ENCODE data around the gene ITGAL.

ITGAL gene

DNA sequence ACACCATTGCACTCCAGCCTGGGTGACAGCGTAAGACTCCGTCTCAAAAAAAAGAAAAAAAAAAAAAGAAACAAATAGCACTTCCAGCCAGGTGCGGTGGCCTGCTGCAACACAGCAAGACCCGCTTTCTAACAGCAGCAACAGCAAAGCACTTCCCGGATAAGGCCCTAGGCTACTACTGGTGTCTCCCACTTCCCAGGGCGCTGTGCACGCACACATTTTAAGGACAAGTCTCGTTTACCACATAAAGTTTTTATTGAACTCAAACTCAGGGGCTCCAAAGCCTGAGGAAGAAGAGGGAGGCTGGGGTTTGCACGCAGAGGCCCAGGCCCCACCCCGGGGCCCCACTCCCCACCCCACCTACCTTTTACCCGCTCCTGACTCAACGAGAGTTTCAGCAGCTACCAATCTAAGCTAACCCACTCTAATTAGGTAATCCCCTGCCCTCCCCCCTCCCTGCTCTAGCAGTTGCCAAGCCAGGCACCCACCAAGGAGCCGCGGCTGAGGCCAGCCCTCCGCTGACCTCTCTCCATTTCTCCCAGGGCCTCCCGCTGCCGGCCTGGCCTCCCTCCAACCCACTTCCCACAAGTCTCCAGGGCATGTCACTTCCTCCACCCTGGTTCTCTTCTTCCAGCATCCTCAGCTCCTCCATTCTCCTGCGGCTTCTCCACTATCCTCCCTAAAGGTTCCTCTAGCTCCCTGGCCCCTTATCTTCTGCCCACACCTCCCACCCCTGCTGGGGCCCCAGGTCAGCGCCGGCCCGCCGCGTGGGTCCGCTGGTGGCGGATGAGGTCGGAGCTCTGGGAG lies 51.4 kb downstream of the ITGAL start:
- TF ChIP-seq CREB1 (IDR thresholded peaks at IDR 0.05; ENCODE audit: low read depth) (no peak), TAF1 (IDR thresholded peaks at IDR 0.05; ENCODE audit: low read depth) (no peak), MAX (IDR thresholded peaks at IDR 0.05) (no peak), EP300 (IDR thresholded peaks at IDR 0.05; ENCODE audit: borderline replicate concordance) (no peak)

GRCh38 chr16:30524575-30525568 lies 52.3 kb downstream of the ITGAL start:
- no peak for TF ChIP-seq CREB1 (IDR thresholded peaks at IDR 0.05; ENCODE audit: low read depth)
- TF ChIP-seq CEBPB (IDR thresholded peaks at IDR 0.05): no peak
- TF ChIP-seq EP300 (IDR thresholded peaks at IDR 0.05; ENCODE audit: borderline replicate concordance): no peak
- no peak for TF ChIP-seq FOXM1 (IDR thresholded peaks at IDR 0.05; ENCODE audit: borderline replicate concordance, low read depth)
- no peak for TF ChIP-seq ZBTB7A (IDR thresholded peaks at IDR 0.05; ENCODE audit: low read depth)
- no peak for TF ChIP-seq MAX (IDR thresholded peaks at IDR 0.05)
- TF ChIP-seq, protein P1, sequence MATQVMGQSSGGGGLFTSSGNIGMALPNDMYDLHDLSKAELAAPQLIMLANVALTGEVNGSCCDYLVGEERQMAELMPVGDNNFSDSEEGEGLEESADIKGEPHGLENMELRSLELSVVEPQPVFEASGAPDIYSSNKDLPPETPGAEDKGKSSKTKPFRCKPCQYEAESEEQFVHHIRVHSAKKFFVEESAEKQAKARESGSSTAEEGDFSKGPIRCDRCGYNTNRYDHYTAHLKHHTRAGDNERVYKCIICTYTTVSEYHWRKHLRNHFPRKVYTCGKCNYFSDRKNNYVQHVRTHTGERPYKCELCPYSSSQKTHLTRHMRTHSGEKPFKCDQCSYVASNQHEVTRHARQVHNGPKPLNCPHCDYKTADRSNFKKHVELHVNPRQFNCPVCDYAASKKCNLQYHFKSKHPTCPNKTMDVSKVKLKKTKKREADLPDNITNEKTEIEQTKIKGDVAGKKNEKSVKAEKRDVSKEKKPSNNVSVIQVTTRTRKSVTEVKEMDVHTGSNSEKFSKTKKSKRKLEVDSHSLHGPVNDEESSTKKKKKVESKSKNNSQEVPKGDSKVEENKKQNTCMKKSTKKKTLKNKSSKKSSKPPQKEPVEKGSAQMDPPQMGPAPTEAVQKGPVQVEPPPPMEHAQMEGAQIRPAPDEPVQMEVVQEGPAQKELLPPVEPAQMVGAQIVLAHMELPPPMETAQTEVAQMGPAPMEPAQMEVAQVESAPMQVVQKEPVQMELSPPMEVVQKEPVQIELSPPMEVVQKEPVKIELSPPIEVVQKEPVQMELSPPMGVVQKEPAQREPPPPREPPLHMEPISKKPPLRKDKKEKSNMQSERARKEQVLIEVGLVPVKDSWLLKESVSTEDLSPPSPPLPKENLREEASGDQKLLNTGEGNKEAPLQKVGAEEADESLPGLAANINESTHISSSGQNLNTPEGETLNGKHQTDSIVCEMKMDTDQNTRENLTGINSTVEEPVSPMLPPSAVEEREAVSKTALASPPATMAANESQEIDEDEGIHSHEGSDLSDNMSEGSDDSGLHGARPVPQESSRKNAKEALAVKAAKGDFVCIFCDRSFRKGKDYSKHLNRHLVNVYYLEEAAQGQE (IDR thresholded peaks at IDR 0.05; ENCODE audit: low read depth): no peak
- TF ChIP-seq RAD21 (IDR thresholded peaks at IDR 0.05; ENCODE audit: low read depth): no peak

- TF ChIP-seq, protein P1 (IDR thresholded peaks at IDR 0.05; ENCODE audit: low read depth): no peak
- no peak for TF ChIP-seq TCF12 (IDR thresholded peaks at IDR 0.05; ENCODE audit: low read depth)
- no peak for TF ChIP-seq MAX (IDR thresholded peaks at IDR 0.05)
- no peak for TF ChIP-seq EGR1 (IDR thresholded peaks at IDR 0.05)
- TF ChIP-seq CEBPB (IDR thresholded peaks at IDR 0.05): no peak
- no peak for TF ChIP-seq RAD21 (IDR thresholded peaks at IDR 0.05; ENCODE audit: low read depth)
- TF ChIP-seq EP300 (IDR thresholded peaks at IDR 0.05; ENCODE audit: borderline replicate concordance): no peak
- TF ChIP-seq, protein P2, sequence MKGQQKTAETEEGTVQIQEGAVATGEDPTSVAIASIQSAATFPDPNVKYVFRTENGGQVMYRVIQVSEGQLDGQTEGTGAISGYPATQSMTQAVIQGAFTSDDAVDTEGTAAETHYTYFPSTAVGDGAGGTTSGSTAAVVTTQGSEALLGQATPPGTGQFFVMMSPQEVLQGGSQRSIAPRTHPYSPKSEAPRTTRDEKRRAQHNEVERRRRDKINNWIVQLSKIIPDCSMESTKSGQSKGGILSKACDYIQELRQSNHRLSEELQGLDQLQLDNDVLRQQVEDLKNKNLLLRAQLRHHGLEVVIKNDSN (IDR thresholded peaks at IDR 0.05): no peak
- no peak for TF ChIP-seq TAF1 (IDR thresholded peaks at IDR 0.05; ENCODE audit: low read depth)
- TF ChIP-seq TEAD4 (IDR thresholded peaks at IDR 0.05): no peak
- no peak for TF ChIP-seq NFIC (IDR thresholded peaks at IDR 0.05)
- TF ChIP-seq FOXM1 (IDR thresholded peaks at IDR 0.05; ENCODE audit: borderline replicate concordance, low read depth): no peak
- no peak for TF ChIP-seq CREB1 (IDR thresholded peaks at IDR 0.05; ENCODE audit: low read depth)
- TF ChIP-seq ZBTB7A (IDR thresholded peaks at IDR 0.05; ENCODE audit: low read depth): no peak
- no peak for TF ChIP-seq YY1 (IDR thresholded peaks at IDR 0.05; ENCODE audit: low read depth)
Measured at GRCh38 chr16:30525844-30526136, 53.2 kb downstream of the ITGAL start.

GRCh38 chr16:30526137-30526822 lies 53.7 kb downstream of the ITGAL start, which contains the start of gene ZNF768:
ZNF768 (minus strand) TSS chr16:30526566; CDS start chr16:30526413, 153 bp downstream.
- TF ChIP-seq ZBTB7A (IDR thresholded peaks at IDR 0.05; ENCODE audit: low read depth): peak; percentile 28; the same call in 1 of the 2 replicates
- no peak for TF ChIP-seq TEAD4 (IDR thresholded peaks at IDR 0.05)
- TF ChIP-seq MAX (IDR thresholded peaks at IDR 0.05): 0 out of 2 replicates have a peak, but pooled peaks have one; percentile 9
- no peak for TF ChIP-seq EP300 (IDR thresholded peaks at IDR 0.05; ENCODE audit: borderline replicate concordance)
- TF ChIP-seq CEBPB (IDR thresholded peaks at IDR 0.05): no peak
- no peak for TF ChIP-seq CREB1 (IDR thresholded peaks at IDR 0.05; ENCODE audit: low read depth)
- TF ChIP-seq, protein P1 (IDR thresholded peaks at IDR 0.05; ENCODE audit: low read depth): peak; percentile 70
- TF ChIP-seq YY1 (IDR thresholded peaks at IDR 0.05; ENCODE audit: low read depth): 0 out of 2 replicates have a peak, but pooled peaks have one; percentile 12
